ACHN (cell line): ENCODE measurements around the gene ERFE.
A peak's percentile ranks its signal among the peaks of the same experiment; 100 is the strongest.
"Not testable (repeated sequence)": the region's sequence is repeated elsewhere in the genome, so short reads cannot be mapped to it uniquely, and the experiment has no call there.

Experiments used
- DNase-seq: peaks from one replicate; pipeline ENCODE4 v3.0.0-alpha.2; 2015
- in situ Hi-C: cut with HindIII; loops from 2 replicates; pipeline ENCODE4 v1.10.0; 2017; ENCODE audit warnings: low sequenced_read_pairs, low pct_ligation_motif_present, low pct_unique_long_range_greater_than_20kb

Gene ERFE

DNA sequence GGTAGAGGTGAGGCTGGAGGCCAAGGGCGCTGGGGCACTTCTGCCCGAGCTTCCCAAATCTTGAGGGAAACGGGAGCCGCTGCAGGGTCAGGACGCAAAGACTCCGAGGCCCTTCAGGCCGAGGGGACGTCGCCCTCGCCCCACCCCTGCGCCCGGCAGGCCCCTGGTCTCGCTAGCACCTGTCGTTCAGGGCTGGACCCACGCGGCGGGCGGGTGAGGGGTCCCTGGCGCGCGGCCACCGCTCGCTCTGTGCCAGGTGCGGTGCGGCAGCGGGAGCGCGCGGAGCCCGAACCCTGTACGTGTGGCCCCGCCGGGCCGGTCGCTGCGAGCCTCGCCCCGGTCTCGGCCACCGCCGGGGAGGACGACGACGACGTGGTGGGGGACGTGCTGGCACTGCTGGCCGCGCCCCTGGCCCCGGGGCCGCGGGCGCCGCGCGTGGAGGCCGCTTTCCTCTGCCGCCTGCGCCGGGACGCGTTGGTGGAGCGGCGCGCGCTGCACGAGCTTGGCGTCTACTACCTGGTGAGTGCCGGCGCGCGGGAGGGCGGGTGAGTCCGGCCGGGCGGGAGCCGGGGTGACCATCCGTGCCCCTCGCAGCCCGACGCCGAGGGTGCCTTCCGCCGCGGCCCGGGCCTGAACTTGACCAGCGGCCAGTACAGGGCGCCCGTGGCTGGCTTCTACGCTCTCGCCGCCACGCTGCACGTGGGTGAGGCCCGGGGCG, 4.9 kb downstream of the ERFE start:
- no peak for DNase-seq

DNA sequence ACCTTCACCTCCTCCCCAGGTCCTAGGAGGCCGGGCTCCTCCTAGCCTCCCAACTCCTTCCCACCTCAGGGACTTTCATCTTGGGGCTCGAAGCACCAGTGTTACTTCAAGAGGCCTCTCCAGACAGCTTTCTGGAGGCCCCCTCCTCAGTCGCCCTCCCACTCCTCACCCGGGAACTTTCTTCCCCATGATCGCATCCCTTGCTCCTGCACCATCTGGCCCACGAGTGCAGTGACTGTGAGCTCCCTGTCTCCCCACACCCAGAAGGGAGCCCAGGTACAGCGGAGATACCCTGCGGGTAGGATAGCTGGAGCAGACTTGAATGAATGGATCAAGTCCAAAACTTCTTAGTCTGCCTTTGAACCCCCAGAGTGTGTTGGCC, 6.1 kb downstream of the ERFE start:
- in situ Hi-C loops: no loop called here

More for the DNA sequence above, 4.9 kb downstream of the ERFE start:
- in situ Hi-C loops: no loop called here

DNA sequence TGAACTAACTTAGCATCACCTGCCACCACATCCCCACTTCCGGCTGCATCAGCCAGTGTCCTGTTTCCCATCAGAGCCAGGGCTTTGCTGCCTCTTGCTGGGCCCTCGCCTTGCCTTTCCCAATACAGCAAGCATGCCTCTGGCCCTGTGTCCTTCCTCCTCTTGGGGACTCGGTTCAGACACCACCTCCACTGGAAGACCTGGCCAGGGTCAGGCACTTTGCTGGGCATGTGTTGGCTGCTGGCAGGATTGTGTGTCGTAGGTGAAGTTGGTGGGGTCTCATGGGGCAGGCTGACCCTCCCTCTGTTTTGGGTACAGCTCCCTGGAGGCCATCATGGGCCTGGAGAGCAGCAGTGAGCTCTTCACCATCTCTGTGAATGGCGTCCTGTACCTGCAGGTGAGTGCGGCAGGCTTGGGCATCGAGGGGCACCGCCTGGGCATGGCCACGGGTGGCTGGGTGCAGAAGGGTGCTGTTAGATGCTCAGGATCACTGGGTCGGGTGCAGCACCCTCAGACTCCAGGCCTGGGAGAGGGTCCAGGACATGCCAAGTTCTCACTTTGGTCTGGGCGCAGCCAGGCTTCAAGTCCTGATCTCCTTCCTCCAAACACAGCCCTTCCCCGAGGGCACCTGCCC, 6.6 kb downstream of the ERFE start:
- in situ Hi-C loops: no loop called here
- DNase-seq: no peak

More for the DNA sequence above, 6.1 kb downstream of the ERFE start:
- no peak for DNase-seq

DNA sequence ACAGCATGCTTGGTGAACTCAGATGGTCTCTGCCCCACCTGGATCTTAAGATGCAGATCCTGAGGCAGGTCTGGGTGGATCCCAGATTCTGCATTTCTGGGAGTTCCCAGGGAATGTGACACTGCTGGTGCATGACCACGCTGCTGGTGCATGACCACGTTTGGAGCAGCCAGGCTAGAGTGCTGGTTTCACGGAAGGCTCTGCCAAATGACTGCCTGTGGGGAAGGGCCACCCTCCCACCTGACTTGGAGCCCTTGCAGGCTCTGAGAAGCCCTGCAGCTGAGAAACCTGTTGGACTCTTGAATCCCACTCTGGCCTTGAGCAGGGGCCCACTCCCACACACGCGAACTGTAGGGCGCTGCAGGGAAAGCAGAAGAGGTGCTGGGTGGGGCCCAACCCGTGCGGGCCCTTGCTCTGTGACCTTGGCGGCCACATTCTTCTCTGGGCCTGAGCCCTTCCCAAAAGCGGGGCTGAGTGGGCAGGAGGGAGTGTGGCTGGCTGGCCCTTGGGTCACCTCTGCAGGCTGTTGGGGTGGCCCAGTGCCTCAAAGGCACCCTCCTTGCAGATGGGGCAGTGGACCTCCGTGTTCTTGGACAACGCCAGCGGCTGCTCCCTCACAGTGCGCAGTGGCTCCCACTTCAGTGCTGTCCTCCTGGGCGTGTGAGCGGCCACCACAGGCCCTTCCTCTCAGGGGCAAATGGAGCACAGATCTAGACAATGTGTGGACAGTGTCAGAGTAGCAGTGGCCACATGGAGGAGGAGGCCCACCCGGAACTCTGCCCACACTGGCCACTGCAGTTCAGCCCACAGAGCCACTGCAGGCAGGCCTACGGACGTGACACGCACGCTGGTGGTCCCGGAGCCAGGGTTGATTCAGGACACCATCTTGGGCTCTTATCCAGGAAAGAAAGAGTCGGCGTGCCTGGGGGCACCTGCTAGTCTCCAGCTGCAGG, 7.9 kb downstream of the ERFE start:
- DNase-seq: no peak
- in situ Hi-C loops: no loop called here

DNA sequence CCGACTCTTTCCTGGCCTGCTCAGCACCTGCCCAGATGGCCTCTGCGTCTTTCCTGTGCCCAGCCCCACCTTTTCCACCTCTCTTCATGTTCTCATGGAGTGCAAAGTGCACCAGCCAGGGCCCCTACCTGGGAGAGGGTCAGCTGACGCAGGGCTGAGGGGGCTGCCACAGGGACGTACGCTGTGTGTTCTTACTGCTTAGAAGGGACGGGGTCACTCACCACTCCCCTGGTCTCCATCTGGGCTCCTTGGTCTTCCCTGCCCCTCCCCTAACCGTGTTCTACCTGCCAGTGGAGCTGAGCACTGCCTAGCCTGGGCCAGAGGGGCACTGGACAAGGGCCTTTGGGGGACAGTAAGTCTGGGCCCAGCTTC, 8.6 kb downstream of the ERFE start:
- in situ Hi-C loops: no loop called here

DNA sequence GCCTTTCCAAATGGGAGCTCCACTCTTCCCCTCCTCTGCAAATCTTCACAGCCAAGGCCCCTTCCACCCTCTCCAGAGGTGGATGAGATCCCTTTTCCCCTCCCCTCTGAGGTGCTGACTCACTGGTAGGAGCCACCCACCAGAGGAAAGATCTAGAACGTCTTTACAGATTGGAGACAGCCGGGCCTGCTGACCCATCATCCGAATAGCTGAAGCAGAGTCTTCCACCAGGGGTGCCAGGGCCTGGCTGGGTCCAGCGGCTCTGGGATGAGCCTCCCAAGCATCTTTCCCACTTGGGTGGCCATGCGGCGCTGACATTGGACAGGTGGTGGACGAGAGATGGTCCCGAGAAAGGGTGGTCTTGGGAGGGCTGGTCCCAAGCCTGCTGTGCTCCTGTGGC, 9.0 kb downstream of the ERFE start:
- in situ Hi-C loops: no loop called here
- no peak for DNase-seq

More for the DNA sequence above, 8.6 kb downstream of the ERFE start:
- DNase-seq: no peak

DNA sequence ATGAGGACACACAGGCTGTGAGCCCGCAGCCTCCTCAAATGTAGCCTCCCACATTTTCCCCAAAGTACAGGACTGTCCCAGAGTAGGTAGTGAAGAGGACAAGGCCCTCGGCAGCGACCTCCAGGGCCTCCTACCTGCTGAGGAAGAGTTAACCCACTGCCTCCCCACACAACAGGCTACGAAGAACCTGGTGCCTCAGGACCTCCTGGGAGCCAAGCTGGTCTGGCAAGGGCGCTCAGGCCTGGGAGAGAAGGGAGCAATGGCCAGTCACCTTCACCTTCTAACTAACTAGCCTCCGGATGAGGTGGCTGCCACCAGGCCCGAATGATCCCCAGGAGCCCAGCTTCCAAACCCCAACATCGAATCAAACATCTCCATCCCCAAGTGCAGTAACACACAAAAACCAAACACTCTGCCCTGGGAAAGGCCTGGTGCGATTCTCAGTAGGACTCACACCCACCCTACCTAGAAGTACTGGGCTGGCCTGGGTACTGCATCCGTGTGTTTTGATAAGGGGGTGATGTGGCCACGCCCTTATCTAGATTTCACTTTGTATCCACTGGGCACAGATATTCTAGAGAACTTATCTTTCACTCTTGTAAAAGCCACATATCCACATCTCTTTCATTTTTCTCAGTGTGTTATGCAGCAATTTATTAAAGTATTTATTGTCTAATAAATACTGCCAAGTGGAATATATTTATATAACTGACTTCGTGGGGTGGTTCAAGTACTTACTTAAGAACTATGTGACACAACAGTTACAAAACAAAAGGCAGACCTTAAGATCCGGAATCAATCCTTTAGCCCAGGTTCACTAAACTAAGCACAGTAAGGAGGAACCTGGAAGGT, 9.7 kb downstream of the ERFE start:
- in situ Hi-C loops: no loop called here
- DNase-seq: no peak

DNA sequence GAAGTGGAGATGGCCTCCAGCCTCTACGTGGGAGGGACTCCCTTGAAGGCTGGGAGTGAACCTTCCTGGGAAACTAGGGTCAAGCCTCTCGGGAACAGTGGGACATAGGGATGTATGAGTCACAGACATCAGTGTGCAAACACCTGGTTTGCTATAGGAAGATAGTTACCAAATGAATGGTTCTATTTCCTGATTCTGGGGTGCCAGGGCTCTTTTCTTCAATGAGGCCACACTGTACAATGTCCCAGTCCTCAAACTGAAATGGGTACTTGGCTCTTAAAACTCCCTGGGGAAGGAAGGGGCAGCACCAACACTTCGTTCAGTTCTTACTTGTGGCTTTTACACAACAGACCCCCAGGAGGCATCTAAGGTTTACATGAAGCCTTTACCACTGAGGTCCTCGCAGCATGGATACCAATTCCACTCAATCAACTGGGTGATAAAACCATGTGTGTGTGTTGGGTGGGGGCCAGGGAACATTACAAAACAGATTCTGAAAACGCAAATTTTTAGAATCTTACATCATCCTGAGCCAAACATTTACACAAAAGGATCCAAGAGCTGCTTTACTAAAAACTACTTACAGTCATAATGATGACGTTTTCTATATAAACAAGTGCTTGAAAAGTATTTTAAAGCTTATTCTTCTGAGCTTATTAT, 10.4 kb downstream of the ERFE start:
- in situ Hi-C loops: no loop called here
- peak; percentile 56 for DNase-seq

DNA sequence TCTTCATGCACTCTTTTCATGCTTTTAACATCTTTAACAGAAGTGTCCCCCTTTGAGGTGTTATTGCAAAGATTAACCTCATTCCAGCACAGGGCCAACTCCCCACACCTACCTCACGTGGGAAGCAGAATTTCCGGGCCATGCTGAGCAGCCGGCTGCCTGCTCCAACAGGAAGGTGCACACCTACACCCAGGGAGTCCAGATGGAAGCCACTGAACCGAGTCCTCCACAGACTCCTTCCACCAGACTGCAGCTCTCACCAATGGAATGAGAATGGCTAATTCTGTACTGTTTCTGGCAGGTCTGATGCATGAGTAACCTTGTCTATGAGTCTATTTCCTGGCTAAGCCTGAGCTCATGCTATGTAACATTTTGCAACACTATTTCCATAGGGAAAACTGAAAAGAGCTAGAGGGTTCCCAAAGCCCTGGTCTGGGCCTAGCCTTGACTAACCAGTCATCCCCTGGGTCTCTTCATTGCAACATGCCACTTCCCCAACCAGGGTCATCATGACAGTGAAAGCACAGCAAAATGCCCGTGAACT, 11.0 kb downstream of the ERFE start:
- peak; percentile 91 for DNase-seq
- in situ Hi-C loops: no loop called here

DNA sequence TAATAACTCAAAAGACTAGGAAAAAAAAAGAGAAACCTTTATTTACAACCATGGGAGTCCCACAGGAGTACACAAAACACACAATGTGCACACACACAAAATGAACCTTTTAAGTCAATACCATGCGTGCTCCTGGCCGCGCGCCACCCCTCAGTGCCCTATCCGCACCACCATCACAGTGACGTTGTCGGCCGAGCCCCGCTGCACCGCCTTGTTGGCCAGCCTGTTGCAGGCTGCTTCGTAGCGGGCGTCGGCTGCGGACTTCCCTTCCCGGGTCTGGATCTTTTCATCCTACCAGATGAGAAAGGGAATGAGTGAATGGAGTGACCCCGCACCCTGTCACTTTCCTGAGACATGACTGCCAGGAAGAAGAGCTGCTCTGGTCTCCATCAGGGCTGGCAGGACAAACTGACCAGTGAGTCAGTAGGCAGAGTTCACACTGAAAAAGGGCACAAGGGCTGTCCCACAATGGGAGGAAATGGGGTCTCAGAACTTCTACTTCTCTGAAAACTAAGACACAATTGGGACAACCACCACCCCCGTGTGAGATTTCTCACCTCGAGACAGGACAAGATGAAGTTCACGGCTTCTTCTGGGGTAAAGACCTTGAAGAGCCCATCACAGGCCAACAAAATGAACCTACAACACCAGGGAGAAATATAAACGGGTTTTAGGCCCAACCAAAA, 11.8 kb downstream of the ERFE start:
- no peak for DNase-seq
- in situ Hi-C loops: no loop called here

DNA sequence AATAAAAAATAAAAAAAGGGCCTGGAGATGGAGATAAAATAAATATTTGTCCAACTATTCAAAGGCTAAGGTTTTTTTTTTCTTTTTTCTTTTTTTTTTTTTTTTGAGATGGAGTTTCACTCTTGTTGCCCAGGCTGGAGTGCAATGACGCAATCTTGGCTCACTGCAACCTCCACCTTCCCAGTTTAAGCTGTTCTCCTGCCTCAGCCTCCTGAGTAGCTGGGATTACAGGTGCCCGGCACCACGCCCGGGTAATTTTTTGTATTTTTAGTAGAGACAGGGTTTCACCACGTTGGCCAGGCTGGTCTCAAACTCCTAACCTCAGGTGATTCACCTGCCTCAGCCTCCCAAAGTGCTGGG, 12.3 kb downstream of the ERFE start:
- DNase-seq, in situ Hi-C loops: not testable (repeated sequence)

DNA sequence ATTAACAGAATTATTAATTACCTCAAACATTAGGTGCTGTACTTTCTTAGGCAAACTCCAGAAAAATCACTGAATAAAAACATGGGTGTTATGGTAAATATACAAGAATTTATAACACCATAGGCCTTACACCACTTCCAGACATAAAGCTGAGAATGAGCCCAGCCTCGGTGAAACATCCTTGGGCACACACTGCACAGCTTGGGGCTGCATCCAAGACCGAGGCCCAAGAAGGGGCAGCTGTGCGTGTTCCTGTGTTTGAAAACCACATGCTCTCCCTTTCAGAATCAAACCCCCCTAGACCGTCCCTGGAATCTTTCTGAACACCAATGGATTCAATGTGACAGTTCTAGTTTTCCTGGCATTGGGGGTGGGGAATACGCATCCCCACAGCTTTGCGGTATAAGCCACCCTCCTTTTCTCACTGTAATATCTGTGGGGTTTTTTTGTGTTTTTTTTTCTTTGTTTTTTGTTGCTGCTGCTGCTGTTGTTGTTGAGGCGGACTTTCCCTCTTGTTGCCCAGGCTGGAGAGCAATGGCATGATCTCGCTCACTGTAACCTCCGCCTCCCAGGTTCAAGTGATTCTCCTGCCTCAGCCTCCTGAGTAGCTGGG, 12.9 kb downstream of the ERFE start:
- DNase-seq: no peak
- in situ Hi-C loops: no loop called here

DNA sequence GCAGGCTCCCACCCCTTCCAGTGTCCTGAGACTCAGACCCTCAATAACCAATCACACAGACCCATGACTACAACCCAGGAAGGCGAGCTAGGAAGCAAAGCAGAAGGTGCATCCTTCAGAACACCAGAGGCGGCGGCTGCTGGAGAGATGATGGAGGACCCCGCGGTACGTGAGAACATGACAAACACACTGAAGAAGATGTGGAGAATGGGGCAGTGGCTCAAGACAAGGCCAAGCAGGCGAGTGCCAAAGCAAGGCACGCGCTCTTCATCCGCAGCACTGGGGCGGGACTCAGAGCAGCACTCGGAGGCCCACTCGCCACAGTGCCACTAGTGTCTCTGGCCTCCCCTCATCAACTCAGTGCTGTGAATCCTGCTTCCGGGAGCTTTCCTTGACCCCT, 13.7 kb downstream of the ERFE start:
- no peak for DNase-seq
- in situ Hi-C loops: no loop called here

DNA sequence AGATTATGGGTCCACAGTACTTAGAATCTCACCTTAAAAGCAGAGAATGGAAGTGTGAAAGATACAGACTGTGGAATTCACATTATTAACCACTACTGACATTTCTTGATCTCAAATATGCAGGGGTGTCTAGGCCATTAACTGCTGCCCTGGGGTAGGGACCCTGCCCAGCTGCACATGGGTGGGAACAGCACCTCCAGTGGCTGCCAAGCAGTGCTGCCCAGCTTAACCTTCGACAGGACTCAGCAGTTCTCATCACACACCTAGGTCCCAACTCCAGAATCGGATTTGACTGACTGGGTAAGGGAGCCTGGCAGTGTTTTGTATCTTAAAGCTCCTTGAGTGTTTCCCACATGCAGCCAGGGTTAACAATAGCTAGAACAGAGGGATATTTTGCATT, 14.9 kb downstream of the ERFE start:
- no peak for DNase-seq
- in situ Hi-C loops: no loop called here

DNA sequence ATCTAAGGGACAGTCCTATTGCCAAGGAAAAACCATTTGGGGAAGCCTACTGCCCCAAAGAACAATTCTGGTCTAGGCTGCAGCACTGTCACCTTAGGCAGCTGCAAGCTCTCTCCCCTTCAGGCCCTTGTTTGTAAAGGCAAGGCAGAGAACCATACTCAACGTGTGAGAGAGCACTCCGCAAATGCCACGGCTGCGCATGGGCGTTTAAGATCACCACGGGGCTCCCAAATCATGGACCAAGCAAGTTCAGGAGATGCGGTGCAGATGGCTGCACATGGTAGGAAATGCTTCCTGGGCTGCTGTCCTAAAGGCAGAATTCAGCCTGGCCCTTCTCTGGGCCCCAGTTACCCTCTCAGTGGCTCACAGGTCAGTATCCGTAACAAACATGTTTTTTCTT, 15.5 kb downstream of the ERFE start:
- in situ Hi-C loops: no loop called here
- DNase-seq: no peak

DNA sequence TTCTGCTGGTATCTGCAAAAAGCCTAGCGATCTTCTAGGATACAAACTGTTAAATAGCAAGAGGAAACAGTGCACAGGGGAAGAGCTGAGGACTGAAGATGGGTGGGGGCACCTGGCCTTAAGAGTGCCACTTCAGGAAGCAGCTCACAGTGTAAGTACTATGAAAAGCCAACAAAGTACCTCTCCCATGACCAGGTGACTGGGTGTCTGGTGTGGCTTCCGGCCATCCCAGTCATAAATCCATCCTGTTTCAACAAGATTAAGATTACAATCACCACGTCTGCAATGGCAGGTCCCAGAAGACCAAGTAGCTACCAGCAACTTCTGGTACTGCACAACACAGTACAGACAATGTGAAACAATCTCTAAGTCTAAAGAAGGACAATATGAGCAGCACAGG, 15.9 kb downstream of the ERFE start:
- no peak for DNase-seq
- in situ Hi-C loops: no loop called here

DNA sequence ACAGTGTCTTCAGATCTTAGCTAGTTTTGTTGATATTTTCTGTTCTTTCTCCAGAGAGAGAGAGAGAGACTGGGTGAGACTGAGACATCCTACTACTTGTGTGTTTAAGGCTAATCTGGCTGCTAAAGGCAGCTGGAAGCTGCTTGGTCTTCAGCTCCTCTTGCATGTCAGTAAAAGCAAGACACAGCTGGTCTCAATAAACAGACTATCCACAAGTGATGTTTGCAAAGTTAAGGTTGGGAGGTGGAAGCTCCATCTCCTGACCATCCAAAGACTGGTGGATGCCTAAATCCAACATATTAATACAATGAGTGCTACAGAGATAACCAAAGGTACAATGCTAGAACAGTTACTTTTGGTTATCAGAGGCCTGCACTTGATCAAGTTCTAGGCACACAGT, 17.8 kb downstream of the ERFE start:
- in situ Hi-C loops: no loop called here
- DNase-seq: no peak
